ENCODE results near the gene RUNX1.

RUNX1 gene

DNA sequence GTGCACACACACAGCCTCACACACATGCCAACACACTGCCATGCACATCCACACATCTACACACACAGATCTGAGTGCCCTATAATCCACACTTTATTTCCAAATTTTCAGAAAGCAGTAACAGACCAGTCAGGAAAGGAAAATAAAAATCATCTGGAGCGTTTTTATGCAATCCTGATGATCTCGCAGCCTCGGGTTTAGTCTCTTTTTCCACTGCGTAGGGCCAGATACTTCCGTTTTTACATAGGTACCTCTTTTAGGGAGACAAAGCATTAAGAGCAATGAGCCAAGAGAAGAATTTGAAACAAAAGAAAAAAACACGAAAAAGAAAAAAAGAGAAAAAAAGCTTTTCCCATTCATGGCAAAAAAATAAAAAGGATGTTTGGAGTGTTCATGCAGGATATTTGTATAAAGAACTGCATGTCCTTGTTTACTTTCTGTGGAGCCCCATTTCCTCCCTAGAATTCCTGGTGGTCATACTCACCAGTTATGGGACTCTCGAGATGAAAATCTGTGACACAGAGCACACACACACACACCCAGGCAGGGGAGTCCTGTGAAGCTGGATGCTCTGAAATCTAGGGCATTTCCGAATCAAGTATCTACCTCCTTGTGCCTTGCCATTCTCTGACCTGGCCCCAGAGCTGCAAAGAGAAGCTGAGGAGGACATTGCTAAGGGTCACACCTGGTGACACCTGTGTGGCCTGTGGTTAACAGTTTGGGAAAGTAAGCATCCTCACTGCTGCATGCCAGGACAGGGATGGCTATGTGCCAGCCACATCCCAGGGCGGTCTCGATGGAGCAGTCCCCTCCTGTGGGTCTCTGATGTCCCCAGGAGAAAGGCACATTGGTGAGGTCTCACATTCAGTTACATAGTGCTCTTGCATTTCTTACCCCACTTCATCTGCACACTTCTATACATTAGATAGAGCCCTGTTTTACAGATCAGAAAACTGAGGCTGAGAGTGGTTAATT is 83.6 kb downstream of the RUNX1 start:
- H3K4me3 ChIP-seq (ENCODE audit: control insufficient read depth, low read depth, low read length), result no peak overlapping the region
- TF ChIP-seq, protein P1, sequence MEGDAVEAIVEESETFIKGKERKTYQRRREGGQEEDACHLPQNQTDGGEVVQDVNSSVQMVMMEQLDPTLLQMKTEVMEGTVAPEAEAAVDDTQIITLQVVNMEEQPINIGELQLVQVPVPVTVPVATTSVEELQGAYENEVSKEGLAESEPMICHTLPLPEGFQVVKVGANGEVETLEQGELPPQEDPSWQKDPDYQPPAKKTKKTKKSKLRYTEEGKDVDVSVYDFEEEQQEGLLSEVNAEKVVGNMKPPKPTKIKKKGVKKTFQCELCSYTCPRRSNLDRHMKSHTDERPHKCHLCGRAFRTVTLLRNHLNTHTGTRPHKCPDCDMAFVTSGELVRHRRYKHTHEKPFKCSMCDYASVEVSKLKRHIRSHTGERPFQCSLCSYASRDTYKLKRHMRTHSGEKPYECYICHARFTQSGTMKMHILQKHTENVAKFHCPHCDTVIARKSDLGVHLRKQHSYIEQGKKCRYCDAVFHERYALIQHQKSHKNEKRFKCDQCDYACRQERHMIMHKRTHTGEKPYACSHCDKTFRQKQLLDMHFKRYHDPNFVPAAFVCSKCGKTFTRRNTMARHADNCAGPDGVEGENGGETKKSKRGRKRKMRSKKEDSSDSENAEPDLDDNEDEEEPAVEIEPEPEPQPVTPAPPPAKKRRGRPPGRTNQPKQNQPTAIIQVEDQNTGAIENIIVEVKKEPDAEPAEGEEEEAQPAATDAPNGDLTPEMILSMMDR (IDR thresholded peaks at IDR 0.05; ENCODE audit: control insufficient read depth, insufficient read depth, low read depth, low read length, missing control alignments), result no peak
- no peak for DNase-seq (ENCODE audit: low read depth)

DNA sequence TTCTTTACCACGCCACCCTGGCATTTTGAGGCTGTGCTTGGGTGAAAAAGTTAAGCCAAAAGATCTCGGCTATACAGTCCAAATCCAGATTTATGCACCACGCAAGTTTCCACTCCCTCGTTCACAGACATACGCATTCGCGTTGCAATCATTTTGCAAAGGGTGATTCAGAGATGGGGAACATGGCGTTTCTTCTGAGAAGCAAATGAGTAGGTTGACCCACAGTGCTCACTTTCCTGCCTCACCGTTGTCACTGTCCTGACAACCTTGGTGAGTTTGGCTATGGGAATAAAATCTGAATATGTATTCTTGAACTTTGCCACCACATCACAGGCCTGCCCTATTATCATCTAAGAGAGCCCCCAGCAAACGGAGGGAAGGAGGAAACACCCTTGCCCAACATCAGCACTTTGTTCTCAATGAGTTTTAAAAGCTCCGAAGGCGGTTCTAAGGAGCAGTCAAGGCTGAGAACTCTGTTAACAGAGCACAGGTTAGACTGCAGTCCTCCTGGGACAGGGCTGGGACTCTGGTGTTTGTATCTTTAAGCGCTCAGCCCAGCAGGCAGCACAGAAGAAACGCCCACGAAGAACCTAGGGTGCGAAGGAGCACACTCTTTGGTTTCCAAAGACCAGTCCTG is 86.4 kb downstream of the RUNX1 start:
- TF ChIP-seq, protein P1 (IDR thresholded peaks at IDR 0.05; ENCODE audit: control insufficient read depth, insufficient read depth, low read depth, low read length, missing control alignments), result no peak
- no peak for DNase-seq (ENCODE audit: low read depth)
- H3K4me3 ChIP-seq (ENCODE audit: control insufficient read depth, low read depth, low read length), result no peak overlapping the region

DNA sequence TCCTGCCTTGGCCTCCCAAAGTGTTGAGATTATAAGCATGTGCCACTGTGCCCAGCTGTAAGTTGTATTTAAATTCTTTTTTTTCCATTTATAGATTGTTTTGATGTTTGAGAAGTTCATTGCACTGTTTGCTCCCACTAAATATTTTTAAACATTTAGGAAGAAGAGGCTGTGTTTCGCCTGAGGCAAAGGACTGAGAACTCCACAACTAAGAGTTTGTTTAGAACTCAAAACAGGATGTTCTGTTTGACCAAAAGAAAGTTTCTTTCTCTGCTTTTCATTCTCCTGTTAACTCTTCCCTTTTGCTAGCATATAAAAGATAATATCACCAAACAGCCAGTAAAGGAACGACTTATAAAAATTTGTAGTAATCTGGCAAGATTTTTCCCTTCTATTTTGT is 87.0 kb downstream of the RUNX1 start:
- TF ChIP-seq, protein P1 (IDR thresholded peaks at IDR 0.05; ENCODE audit: control insufficient read depth, insufficient read depth, low read depth, low read length, missing control alignments), result no peak
- H3K4me3 ChIP-seq (ENCODE audit: control insufficient read depth, low read depth, low read length), result no peak overlapping the region
- no peak for DNase-seq (ENCODE audit: low read depth)

DNA sequence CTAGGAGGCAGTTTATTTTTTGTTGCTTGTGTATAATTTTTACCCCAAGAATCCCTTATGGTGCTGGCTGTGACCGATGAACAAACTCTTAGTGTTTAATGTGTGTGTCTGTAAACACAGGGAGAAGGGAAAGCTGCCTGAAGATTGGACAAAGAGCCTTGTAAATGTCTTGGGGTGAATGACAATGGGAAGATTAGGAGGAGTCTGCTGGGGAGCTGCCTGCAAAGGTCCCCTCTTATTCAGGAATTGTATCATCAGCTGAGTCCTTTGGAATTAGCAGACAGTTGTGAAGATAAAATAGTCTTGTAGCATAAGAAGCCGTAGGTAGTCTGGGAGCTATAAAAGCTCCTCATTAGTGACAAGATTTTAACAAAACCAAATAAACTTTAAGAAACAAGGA is 88.4 kb downstream of the RUNX1 start:
- TF ChIP-seq, protein P1 (IDR thresholded peaks at IDR 0.05; ENCODE audit: control insufficient read depth, insufficient read depth, low read depth, low read length, missing control alignments), result no peak
- no peak for DNase-seq (ENCODE audit: low read depth)
- H3K4me3 ChIP-seq (ENCODE audit: control insufficient read depth, low read depth, low read length), result no peak overlapping the region

DNA sequence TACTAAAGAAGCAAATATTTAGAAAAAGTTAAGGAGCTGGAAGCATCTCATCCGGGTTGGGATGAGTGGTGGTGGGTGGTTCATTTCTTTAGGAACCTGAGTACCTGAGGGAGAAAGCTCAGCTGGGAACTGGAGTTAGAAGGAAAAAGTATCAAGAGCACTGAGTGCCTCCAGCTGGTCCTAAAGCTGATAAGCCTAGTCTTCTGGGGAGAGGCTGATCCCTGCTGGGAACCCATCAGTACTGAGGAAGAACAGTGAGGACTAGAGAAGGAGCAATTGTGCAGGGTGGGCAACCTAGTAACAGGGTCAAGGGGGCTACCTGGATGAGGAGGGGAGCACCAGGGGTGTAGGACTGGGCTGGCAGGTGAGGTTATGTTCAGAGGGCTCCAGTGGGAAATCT is 89.5 kb downstream of the RUNX1 start:
- no peak for DNase-seq (ENCODE audit: low read depth)
- TF ChIP-seq, protein P1 (IDR thresholded peaks at IDR 0.05; ENCODE audit: control insufficient read depth, insufficient read depth, low read depth, low read length, missing control alignments), result no peak
- no peak overlapping the region for H3K4me3 ChIP-seq (ENCODE audit: control insufficient read depth, low read depth, low read length)

DNA sequence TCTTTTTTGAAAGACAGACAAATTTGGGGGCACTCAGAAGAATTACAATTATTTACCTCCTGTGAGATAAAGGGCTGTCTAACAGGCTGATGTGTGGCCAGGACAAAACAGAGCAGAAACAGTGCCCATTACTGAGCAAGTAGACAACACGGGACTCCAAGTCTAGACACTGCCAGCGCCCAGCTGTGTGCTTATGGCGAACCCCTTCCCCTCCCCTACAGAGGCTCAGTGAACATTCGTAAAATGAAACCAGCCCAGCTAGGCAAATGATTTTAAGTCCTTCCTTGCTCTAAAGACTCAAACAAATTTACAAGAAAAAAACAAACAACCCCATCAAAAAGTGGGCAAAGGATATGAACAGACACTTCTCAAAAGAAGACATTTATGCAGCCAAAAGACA is 91.1 kb downstream of the RUNX1 start:
- TF ChIP-seq, protein P1 (IDR thresholded peaks at IDR 0.05; ENCODE audit: control insufficient read depth, insufficient read depth, low read depth, low read length, missing control alignments), result no peak
- DNase-seq (ENCODE audit: low read depth), result no peak
- no peak overlapping the region for H3K4me3 ChIP-seq (ENCODE audit: control insufficient read depth, low read depth, low read length)

Measured in AG09309 (cell line).